Left ventricle myocardium superior (tissue), 1 donor: ENCODE measurements around the gene HTRA1. TPM values are rescaled to one million over a fixed set of nuclear protein-coding genes. Genes with fewer than 3 reads are reported as not detected.
A peak's percentile ranks its signal among the peaks of the same experiment; 100 is the strongest.

Experiments used
- ATAC-seq: fragments of 200-7000 bp; cut with Tn5 transposase; one replicate; pipeline ENCODE4 v1.9.1; 2020; ENCODE audit warnings: mild to moderate bottlenecking, moderate library complexity
- DNase-seq: peaks from one replicate; pipeline ENCODE4 v3.0.0-alpha.2; 2020
- intact Hi-C: fragments of 100-400 bp; cut with micrococcal nuclease; formaldehyde crosslinking; loops from one replicate; pipeline ENCODE4 v1.11.0; 2022
- total RNA-seq: library from RNA; stranded (reverse); fragmentation: NEBNext Ultra II Directional; extraction: Animal tissue kit (Norgen Biotek cat#: 25700); gene quantifications from one replicate; pipeline ENCODE4 v1.2.1, GENCODE V29; 2021
- donor health status: DM: no; HTN: yes; CAD: no; lungs with severe emphysema.

Gene HTRA1
- total RNA-seq, 1 donor from 2014 or later: 46.6 TPM

DNA sequence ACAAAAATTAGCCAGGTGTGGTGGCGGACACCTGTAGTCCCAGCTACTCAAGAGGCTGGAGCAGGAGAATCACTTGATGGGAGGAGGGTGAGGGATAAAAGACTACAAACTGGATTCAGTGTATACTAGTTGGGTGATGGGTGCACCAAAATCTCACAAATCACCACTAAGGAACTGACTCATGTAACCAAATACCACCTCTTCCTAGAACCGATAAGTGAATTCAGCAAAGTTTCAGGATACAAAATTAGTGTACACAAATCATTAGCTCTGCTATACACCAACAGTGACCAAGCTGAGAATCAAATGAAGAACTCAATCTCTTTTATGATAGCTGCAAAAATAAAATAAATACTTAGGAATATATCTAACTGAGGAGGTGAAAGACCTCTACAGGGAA lies 76.2 kb downstream of the HTRA1 start:
- no peak for ATAC-seq
- no peak for DNase-seq
- intact Hi-C loops: no loop called here

DNA sequence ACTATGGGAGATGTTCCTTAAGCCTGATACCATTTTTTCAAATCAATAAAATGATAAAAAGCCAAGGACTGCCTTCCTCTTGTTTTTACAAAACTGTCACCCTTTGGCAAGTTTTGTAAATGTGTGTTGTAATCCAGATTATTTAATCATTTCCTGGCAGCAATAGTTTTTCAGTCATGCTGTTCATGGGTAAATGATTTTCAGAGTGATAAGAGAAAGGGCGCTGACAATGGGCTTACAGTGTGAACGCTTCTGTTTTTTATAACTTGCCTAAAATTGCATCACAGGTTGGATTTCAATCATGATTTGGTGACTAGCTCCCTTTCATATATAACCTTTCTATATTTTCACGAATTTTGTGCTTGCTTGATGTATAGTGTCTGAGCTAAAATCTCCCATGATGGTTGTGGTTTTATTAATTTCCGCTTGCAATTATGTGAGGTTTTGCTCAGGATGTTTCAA lies 80.2 kb downstream of the HTRA1 start:
- DNase-seq: no peak
- ATAC-seq: no peak
- intact Hi-C loops: no loop called here

DNA sequence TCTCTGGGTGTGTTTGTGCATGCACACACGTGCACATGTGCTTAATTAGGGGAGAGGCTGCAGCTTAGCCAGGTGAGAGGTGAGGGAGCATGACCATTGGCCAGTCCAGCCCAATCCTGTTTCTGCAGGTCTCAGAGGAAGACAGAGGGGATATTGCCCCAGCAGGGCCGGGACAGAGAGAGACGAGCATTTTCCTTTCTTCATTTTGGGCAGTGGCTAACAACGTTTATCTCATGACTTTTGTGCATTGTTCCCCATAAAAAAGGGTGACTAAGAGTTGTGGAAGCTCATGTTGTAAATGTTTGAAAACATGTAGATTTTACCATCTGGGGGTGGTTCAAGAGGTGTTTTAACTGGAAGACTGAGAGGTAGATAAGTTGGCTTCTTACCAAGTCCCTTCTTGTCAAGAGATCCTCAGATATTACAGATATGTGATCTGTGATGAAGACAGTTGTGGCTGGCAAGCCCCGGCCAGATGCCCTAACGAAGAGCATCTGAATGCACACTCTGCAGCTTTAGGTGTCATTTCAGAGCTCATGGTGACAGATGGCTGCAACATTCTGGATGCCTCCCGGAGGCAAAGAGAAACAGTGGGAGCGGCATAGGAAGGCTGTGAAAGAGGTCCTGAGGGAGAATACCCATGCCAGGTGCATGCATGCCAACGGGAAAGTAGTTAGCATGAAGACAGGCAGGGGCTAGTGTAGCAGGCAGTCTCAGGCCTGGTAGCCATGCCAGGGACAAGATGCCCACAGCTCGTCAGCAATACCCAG lies 82.5 kb downstream of the HTRA1 start:
- ATAC-seq: no peak
- intact Hi-C loops: no loop called here
- no peak for DNase-seq

DNA sequence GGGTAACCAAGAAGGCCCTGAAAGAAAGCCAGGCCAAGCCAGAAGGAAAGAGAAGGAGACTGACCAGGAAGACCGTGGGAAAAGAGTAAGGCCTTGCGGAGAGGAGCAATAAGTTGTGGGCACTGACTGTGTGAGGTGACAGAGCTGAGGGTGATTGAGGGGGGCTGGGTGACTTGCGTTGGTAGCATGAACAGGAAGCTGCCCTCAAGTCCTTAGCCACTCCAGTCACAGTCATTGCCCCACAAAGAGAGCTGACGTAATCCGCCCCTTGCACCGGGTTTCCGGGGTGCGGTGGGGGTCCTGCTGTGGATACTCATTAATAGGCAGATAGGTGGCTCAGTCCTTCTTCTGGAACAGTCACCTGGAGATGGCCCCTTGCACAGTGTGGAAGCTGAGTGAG lies 83.1 kb downstream of the HTRA1 start:
- ATAC-seq (no peak), DNase-seq (no peak)
- intact Hi-C loops: no loop called here

DNA sequence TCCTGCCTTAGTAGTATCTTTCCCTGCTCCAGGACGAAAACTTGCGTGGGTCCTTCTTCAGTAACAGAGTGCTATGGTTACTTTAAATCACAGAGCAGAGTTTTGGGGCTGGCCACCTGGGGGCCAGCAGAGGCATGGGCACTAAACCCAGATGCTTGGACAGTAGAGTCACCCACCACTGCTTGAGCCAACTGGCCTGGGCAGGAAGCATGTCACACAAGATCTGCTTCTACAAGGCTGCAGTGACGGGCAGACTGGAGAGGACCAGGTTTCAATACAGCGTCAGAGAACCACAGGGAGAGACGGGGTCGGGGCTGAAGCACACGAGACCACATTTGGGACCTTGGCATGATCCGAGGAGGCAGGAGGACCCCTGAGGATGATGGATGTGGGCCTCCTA lies 84.9 kb downstream of the HTRA1 start:
- DNase-seq (no peak), ATAC-seq (no peak)
- intact Hi-C loops: no loop called here

GRCh38 chr10:122548407-122549085 lies 87.2 kb downstream of the HTRA1 start:
- intact Hi-C loops: no loop called here
- ATAC-seq (no peak), DNase-seq (no peak)

DNA sequence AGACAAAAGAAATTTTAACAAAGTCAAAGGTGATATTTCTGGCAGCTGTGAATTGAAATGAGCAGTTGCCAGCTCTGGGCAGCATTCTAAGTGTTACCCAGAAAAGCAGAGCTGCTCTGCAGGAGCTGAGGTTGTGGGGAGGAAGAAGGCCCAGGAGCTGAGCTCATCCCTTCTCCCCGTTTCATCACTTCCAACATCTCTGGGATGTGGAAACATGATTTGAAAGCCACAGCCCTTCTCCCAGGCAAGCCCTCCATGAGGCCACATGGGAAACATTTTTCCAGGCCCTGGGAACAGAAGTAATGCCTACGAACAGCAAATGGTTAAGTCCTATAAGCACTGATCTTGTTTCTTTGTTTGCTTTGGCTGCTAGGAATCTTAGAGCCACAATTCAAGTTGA lies 88.3 kb downstream of the HTRA1 start:
- intact Hi-C loops: no loop called here
- no peak for ATAC-seq

DNA sequence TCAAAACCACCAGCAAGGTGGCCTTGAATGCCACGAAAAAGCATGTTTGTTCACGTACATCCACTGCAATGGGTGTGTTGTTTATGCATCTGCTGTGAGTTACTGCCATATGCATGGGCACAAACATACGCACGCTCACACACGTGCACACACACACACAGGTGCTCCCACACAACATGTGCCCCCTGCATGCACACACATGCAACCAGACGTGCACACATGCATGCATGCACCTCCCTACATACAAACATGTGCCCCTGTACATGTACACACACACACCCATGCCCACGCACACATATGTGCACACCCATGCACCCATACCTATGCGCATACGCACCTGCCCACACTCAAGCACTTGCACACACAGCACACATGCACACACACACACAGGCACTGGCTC lies 89.1 kb downstream of the HTRA1 start:
- intact Hi-C loops: no loop called here
- no peak for ATAC-seq
- DNase-seq: no peak

More for the DNA sequence above, 88.3 kb downstream of the HTRA1 start:
- DNase-seq: no peak

DNA sequence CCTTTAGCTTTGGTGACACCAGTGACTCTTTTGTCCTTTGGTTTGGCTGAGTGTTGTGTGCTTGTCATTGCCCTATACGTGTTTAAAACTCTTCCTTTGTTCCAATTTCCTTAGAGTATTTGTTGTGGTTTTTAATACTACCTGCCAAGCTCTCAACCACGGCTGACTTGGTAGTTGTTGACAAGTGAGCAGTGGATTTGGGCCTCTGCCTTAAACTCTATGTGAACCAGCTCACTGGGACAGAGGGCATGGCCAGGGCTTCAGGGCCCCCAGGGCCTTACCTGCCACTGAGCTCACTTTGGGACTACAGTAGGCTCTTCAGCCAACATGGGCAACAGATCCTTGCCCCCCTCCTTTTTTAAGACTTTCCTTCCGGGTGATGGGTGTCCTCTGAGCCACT lies 89.6 kb downstream of the HTRA1 start:
- intact Hi-C loops: no loop called here
- no peak for DNase-seq
- ATAC-seq: peak; percentile 64

DNA sequence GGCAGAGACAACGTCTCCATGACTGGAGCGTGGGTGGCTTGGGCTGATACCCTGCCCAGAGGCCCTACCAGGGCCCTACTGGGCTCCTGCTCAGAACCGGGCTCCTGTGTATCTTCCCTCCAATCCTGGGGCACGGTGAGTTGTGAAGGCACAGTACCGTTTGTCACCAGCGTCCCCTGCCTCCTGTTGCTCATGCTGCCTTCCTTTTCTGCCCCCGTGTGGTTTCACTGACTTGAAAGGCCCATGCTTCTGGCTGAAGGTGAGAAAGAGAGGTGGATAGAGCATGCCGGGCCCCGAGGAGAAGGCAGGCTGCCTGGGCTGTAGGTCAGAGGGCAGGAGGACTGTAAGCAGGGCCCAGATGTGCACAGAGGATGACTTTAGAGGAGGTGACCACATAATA lies 90.1 kb downstream of the HTRA1 start:
- ATAC-seq: peak; percentile 84
- intact Hi-C loops: no loop called here

GRCh38 chr10:122553341-122553740 lies 92.0 kb downstream of the HTRA1 start:
- intact Hi-C loops: no loop called here
- DNase-seq: no peak
- no peak for ATAC-seq

More for the DNA sequence above, 90.1 kb downstream of the HTRA1 start:
- DNase-seq: peak; percentile 39

DNA sequence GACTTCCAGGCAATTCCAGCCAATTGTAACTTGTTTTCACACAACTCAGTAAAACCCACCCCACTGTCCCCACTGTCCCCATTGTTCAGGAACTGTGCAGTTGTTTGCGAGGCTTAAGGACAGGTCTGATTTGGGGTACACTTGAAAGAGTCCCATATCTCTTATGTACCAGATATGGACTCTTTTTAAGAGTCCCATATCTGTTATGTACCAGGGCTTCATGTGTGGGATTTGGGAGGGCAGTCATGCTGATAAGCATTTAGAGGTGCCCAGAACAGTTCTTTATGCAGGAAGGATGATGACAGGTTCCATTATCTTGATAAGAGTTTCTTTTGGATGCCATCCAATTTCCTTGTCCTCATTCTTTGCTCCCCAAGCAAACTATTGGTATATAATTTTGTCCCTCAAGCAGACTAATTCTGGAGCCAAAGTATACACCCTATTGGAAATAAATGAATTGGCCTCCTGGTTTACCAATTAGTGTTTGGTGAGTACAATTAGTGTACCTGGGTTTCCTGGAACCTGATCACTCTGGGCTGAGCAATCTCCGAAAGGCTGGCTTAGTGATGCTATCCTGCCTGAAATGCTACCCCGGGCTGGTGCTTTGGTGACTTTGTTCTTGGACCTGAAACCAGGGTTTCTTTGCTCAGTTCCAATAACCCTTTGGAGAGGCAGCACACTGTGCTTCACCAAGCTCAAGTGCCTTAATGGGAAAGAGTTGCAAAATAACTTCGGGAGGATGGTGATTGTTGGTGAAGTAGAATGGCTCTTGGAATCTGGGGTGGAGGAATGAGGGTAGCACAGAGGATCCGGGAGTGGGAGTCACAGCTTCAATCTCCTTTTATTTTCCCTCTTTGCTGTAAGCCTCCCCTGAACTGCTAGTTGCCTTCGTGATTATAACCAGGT lies 93.0 kb downstream of the HTRA1 start:
- intact Hi-C loops: no loop called here
- DNase-seq (no peak), ATAC-seq (no peak)

DNA sequence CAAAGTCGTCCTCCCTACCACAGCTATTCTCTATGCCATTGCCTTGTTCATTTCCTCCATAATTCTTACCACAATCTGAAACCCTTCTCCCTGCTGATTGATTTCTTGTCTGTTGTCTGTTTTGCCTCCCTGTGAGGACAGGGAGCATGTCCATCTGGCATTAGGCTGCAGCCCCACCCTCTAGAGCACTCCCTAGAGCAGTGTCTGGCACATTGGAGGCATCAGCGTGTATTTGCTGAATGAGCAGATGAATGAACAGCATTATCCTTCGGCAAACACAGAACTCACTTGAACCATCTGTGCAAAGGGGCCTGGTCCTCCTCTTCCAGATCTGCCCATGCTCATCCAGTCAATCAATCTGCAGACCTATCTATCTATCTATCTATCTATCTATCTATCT lies 94.1 kb downstream of the HTRA1 start:
- DNase-seq (no peak), ATAC-seq (no peak)
- intact Hi-C loops: no loop called here

GRCh38 chr10:122557516-122557915 lies 96.2 kb downstream of the HTRA1 start:
- ATAC-seq (no peak), DNase-seq (no peak)
- intact Hi-C loops: no loop called here

GRCh38 chr10:122558452-122558851 lies 97.1 kb downstream of the HTRA1 start:
- ATAC-seq (no peak), DNase-seq (no peak)
- intact Hi-C loops: no loop called here

DNA sequence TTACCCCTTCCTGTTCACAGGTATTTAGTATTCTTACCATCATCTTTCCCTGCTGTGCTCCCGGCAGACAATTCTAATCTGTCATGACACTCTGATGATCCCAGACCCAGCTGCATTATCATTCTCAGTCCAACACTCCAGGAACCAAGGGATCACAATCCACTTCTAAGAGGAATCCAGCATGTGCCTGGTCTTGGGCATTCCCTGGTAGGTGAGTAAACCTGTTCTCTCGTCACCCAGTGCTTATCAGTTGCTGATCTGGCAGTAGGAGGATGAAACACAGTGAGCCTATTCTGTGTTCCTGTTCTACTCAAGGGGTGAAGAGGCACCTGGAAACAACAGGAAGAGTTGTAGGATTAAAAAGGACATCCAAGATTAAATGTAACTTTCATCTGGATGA lies 97.9 kb downstream of the HTRA1 start:
- ATAC-seq: no peak
- intact Hi-C loops: no loop called here
- DNase-seq: no peak

DNA sequence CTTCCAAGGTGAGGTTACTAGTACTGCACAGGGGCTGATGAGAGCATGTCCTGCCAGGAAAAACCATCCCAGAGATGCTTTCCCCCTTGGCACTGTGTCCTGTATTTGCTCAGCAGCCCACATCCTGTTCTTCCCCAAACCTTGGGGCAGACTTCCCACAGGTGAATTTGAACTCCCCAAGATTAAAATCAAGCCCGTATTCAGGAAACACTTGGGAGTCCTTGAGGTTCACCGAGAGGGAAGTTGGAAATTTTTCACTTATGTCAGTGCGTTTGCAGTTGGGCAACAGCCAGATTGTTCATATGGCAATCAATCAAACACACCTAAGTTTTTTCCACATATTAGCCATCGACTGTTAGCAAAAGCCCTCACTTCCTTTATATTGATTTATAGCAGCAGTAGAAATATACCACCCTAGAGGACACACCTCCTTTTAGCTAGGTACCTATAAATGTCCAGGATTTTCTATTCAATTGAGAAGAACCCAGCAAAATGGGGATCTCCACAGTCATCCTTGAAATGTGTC lies 99.0 kb downstream of the HTRA1 start, which contains the start of gene DMBT1:
DMBT1 (plus strand) TSS at position 476 of the 526 bp plus-strand sequence; CDS start at position 493, 17 bp downstream.
- ATAC-seq (no peak), DNase-seq (no peak)
- intact Hi-C loops: loop anchor here (10.0 kb wide), 1 partner anchor 266 kb away; no protein-coding TSS in a partner anchor

GRCh38 chr10:122561212-122561611 lies 99.9 kb downstream of the HTRA1 start:
- ATAC-seq (no peak), DNase-seq (no peak)
- intact Hi-C loops: loop anchor here (10.0 kb wide), 1 partner anchor 266 kb away; no protein-coding TSS in a partner anchor

DNA sequence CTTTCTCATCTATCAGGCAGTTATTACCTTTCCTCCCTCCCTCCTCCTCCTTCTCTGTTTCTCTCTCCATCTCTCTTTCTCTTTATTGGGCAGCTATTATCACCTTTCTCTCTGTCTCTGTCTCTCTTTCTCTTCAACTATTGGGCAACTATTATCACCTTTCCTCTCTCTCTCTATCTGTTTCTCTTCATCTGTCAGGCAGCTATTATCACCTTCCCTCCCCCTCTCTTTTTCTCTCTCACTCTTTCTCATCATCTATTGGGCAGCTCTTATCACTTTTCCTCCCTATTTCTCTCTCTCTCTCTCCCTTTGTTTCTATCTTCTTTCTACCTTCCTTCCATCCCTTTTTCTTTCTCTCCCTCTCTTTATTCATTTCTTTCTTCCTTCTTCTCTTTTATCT lies 100.4 kb downstream of the HTRA1 start:
- intact Hi-C loops: loop anchor here (10.0 kb wide), 1 partner anchor 267 kb away; no protein-coding TSS in a partner anchor
- ATAC-seq (no peak), DNase-seq (no peak)
